ENCODE data around the gene KIAA0753.

- TF ChIP-seq, protein P1, sequence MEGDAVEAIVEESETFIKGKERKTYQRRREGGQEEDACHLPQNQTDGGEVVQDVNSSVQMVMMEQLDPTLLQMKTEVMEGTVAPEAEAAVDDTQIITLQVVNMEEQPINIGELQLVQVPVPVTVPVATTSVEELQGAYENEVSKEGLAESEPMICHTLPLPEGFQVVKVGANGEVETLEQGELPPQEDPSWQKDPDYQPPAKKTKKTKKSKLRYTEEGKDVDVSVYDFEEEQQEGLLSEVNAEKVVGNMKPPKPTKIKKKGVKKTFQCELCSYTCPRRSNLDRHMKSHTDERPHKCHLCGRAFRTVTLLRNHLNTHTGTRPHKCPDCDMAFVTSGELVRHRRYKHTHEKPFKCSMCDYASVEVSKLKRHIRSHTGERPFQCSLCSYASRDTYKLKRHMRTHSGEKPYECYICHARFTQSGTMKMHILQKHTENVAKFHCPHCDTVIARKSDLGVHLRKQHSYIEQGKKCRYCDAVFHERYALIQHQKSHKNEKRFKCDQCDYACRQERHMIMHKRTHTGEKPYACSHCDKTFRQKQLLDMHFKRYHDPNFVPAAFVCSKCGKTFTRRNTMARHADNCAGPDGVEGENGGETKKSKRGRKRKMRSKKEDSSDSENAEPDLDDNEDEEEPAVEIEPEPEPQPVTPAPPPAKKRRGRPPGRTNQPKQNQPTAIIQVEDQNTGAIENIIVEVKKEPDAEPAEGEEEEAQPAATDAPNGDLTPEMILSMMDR (conservative IDR thresholded peaks at IDR 0.05; ENCODE audit: low read depth, low read length) = no peak
- TF ChIP-seq EZH2 (IDR thresholded peaks at IDR 0.05; ENCODE audit: low read length, unreplicated experiment) (no peak), EZH2phosphoT487 (IDR thresholded peaks at IDR 0.05; ENCODE audit: borderline replicate concordance, low read length) (no peak)
These were observed 97.2 kb downstream of the KIAA0753 start for GRCh38 chr17:6543079-6544010.
